HCT116 (cell line): ENCODE data around the gene LIPN. TPM values are rescaled to one million over a fixed set of nuclear protein-coding genes. Genes with fewer than 3 reads are reported as not detected.

ENCODE experiments used
- ATAC-seq: fragments of 200-7000 bp; cut with Tn5 transposase; 2 replicates; pipeline ENCODE4 v1.9.1; 2020; ENCODE audit warnings: mild to moderate bottlenecking, moderate library complexity
- BruUV-seq: library from RNA; stranded (reverse); fragments of 400-500 nt; replicated peaks from 2 replicates; lab custom pipeline; 2021; lab: Mats Ljungman, UMichigan
- CTCF ChIA-PET: fragments of 300-600 bp; sonication (Branson Sonifier 250); formaldehyde crosslinking; loops from one replicate; lab custom pipeline; 2021; ENCODE audit warnings: antibody characterized with exemption; lab: Charles Lee
- POLR2A ChIA-PET: fragments of 300-600, 350-600 bp; sonication (Branson Sonifier 250); formaldehyde crosslinking; loops from one replicate; lab custom pipeline; 2021; ENCODE audit warnings: antibody characterized with exemption; lab: Charles Lee
- RAD21 ChIA-PET, 2 experiments: fragments of 300-600 bp; sonication (Branson Sonifier 250); formaldehyde crosslinking; loops; one replicate each; lab custom pipeline; 2023; ENCODE audit warnings: low total read pairs in 2 of 2; ENCODE audit not compliant: uncharacterized antibody in 2 of 2, unreplicated experiment in 2 of 2, low non-redundant PET in 1 of 2; lab: Charles Lee
- DNase-seq: peaks from one replicate; pipeline ENCODE4 v3.0.0-alpha.2; 2010; ENCODE audit warnings: low read depth, low spot score
- H2AFZ ChIP-seq: fragments of 200-600 bp; shearing (Covaris generic), sonication (generic); 2 replicates; pipeline ENCODE4 v1.6.1; 2017; ENCODE audit warnings: low read depth, mixed run types, mixed read lengths, antibody characterized with exemption, low read length; ENCODE audit not compliant: poor library complexity, severe bottlenecking
- H3K27ac ChIP-seq: 2 replicates; pipeline ENCODE4 v1.5.1; 2012; ENCODE audit warnings: low read depth, low read length
- H3K27me3 ChIP-seq: fragments of 200-600 bp; sonication (generic); 2 replicates; pipeline ENCODE4 v1.6.1; 2016; ENCODE audit warnings: mixed run types, low read length, mixed read lengths; ENCODE audit not compliant: insufficient read depth
- H3K36me3 ChIP-seq, 2 experiments: fragments of 200-500 bp in 1 of 2; fragments of 200-600 bp in 1 of 2; sonication (Bioruptor generic) in 1 of 2; sonication (generic) in 1 of 2; 2 replicates each; pipeline versions ENCODE4 v1.5.1 to v1.6.1; 2014 to 2016; ENCODE audit warnings: low read length in 2 of 2, inconsistent platforms in 1 of 2, mixed read lengths in 1 of 2, mixed run types in 1 of 2; ENCODE audit not compliant: insufficient read depth in 2 of 2, control insufficient read depth in 1 of 2
- H3K4me1 ChIP-seq, 2 experiments: fragments of 200-600 bp in 1 of 2; sonication (generic) in 1 of 2; 2 replicates each; pipeline versions ENCODE4 v1.5.1 to v1.6.1; 2012 to 2017; ENCODE audit warnings: low read length in 2 of 2, inconsistent platforms in 1 of 2, mild to moderate bottlenecking in 1 of 2, mixed read lengths in 1 of 2, mixed run types in 1 of 2, moderate library complexity in 1 of 2; ENCODE audit not compliant: insufficient read depth in 2 of 2, control insufficient read depth in 1 of 2
- H3K4me2 ChIP-seq: fragments of 200-600 bp; sonication (generic); 2 replicates; pipeline ENCODE4 v1.6.1; 2017; ENCODE audit warnings: mixed run types, low read length, mixed read lengths
- H3K4me3 ChIP-seq, 2 experiments: fragments of 200-600 bp in 1 of 2; sonication (generic) in 1 of 2; replicated peaks in 1 of 2; 2 replicates each; pipeline ENCODE4 v1.5.1; 2011 to 2016; ENCODE audit warnings: low read length in 2 of 2, control low read depth in 1 of 2, low read depth in 1 of 2, mild to moderate bottlenecking in 1 of 2, mixed read lengths in 1 of 2, mixed run types in 1 of 2
- H3K79me2 ChIP-seq: fragments of 200-600 bp; sonication (generic); 2 replicates; pipeline ENCODE4 v1.6.1; 2017; ENCODE audit warnings: mild to moderate bottlenecking, mixed run types, low read length, moderate library complexity, mixed read lengths; ENCODE audit not compliant: insufficient read depth
- H3K9ac ChIP-seq: fragments of 200-600 bp; sonication (generic); 2 replicates; pipeline ENCODE4 v1.6.1; 2016; ENCODE audit warnings: low read length, mixed read lengths
- H3K9me2 ChIP-seq: fragments of 200-600 bp; sonication (generic), shearing (Covaris generic); 2 replicates; pipeline ENCODE4 v1.6.1; 2017; ENCODE audit warnings: mixed run types, mild to moderate bottlenecking, moderate library complexity; ENCODE audit not compliant: insufficient read depth
- H3K9me3 ChIP-seq, 2 experiments: fragments of 200-500 bp in 1 of 2; fragments of 200-600 bp in 1 of 2; sonication (Bioruptor generic) in 1 of 2; sonication (generic) in 1 of 2; 2 replicates each; pipeline ENCODE4 v1.6.1; 2014 to 2017; ENCODE audit warnings: low read length in 2 of 2, mixed read lengths in 2 of 2, inconsistent platforms in 1 of 2, low read depth in 1 of 2, mild to moderate bottlenecking in 1 of 2, mixed run types in 1 of 2, moderate library complexity in 1 of 2; ENCODE audit not compliant: control insufficient read depth in 1 of 2, insufficient read depth in 1 of 2
- H4K20me1 ChIP-seq: fragments of 200-600 bp; sonication (generic), shearing (Covaris generic); 2 replicates; pipeline ENCODE4 v1.6.1; 2017; ENCODE audit warnings: mixed run types, mild to moderate bottlenecking, moderate library complexity; ENCODE audit not compliant: insufficient read depth
- FOSL1 ChIP-seq: IDR thresholded peaks from 2 replicates; pipeline ENCODE4 v1.6.1; 2012; ENCODE audit warnings: low read depth
- POLR2A ChIP-seq: IDR thresholded peaks from 2 replicates; pipeline ENCODE4 v1.7.0; 2011; ENCODE audit warnings: borderline replicate concordance; ENCODE audit not compliant: insufficient read depth, insufficient read length; ENCODE audit errors: extremely low read depth
- POLR2AphosphoS5 ChIP-seq: IDR thresholded peaks from 2 replicates; pipeline ENCODE4 v1.6.1; 2011; ENCODE audit warnings: mild to moderate bottlenecking, low read depth, low read length, moderate library complexity
- RAD21 ChIP-seq: IDR thresholded peaks from 2 replicates; pipeline ENCODE4 v1.6.1; 2012; ENCODE audit warnings: low read depth, mild to moderate bottlenecking
- SIN3A ChIP-seq: IDR thresholded peaks from 2 replicates; pipeline ENCODE4 v1.6.1; 2012; ENCODE audit warnings: low read depth
- intact Hi-C: fragments of 100-400 bp; cut with micrococcal nuclease; formaldehyde crosslinking; loops from 2 replicates; pipeline ENCODE4 v1.10.0; 2022
- total RNA-seq: library from RNA; stranded (reverse); gene quantifications from one replicate; pipeline ENCODE4 v1.2.1, GENCODE V29; 2021; ENCODE audit not compliant: unreplicated experiment
- TF ChIP-seq, protein P1 (sequence below): IDR thresholded peaks from 2 replicates; pipeline ENCODE4 v1.6.1; 2012; ENCODE audit warnings: low read depth
- TF ChIP-seq, protein P2 (sequence below), 3 experiments: fragments of 200-600 bp in 1 of 3; sonication (generic) in 1 of 3; IDR thresholded peaks in 2 of 3; conservative IDR thresholded peaks in 1 of 3; 2 replicates each; pipeline ENCODE4 v1.5.1; 2012 to 2017; ENCODE audit warnings: low read depth in 2 of 3, low read length in 2 of 3, antibody characterized with exemption in 1 of 3, borderline replicate concordance in 1 of 3, control low read depth in 1 of 3, mild to moderate bottlenecking in 1 of 3, mixed read lengths in 1 of 3, mixed run types in 1 of 3, moderate library complexity in 1 of 3; ENCODE audit not compliant: insufficient read depth in 1 of 3

Gene LIPN
- total RNA-seq, 1 experiment from 2014 or later: not detected

GRCh38 chr10:88783724-88784123, 23.9 kb downstream of the LIPN start:
- Histone ChIP-seq H3K79me2 (no peaks in the 10 kb centered on the region), H3K36me3 (no peaks in the 10 kb centered on the region), H3K27me3 (no peaks in the 10 kb centered on the region), H3K4me3 (no peak overlapping the region), H3K4me2 (no peak overlapping the region), H4K20me1 (no peaks in the 10 kb centered on the region), H3K27ac (no peak overlapping the region), H3K9me3 (no peaks in the 10 kb centered on the region), H2AFZ (no peak overlapping the region), H3K9me2 (no peaks in the 10 kb centered on the region; the same call in 1 of the 2 replicates), H3K4me1 (no peaks in the 10 kb centered on the region), H3K9ac (no peak overlapping the region)
- BruUV-seq: no TSS peak
- ChIA-PET RAD21 (no interaction called here), CTCF (no interaction called here), POLR2A (no interaction called here)
- no peak for DNase-seq
- ATAC-seq: no peak
- intact Hi-C loops: loop anchor here (1.0 kb wide), 1 partner anchor 26 kb away; no protein-coding TSS in a partner anchor
- TF ChIP-seq, protein P1, sequence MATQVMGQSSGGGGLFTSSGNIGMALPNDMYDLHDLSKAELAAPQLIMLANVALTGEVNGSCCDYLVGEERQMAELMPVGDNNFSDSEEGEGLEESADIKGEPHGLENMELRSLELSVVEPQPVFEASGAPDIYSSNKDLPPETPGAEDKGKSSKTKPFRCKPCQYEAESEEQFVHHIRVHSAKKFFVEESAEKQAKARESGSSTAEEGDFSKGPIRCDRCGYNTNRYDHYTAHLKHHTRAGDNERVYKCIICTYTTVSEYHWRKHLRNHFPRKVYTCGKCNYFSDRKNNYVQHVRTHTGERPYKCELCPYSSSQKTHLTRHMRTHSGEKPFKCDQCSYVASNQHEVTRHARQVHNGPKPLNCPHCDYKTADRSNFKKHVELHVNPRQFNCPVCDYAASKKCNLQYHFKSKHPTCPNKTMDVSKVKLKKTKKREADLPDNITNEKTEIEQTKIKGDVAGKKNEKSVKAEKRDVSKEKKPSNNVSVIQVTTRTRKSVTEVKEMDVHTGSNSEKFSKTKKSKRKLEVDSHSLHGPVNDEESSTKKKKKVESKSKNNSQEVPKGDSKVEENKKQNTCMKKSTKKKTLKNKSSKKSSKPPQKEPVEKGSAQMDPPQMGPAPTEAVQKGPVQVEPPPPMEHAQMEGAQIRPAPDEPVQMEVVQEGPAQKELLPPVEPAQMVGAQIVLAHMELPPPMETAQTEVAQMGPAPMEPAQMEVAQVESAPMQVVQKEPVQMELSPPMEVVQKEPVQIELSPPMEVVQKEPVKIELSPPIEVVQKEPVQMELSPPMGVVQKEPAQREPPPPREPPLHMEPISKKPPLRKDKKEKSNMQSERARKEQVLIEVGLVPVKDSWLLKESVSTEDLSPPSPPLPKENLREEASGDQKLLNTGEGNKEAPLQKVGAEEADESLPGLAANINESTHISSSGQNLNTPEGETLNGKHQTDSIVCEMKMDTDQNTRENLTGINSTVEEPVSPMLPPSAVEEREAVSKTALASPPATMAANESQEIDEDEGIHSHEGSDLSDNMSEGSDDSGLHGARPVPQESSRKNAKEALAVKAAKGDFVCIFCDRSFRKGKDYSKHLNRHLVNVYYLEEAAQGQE: no peak
- TF ChIP-seq, protein P2, sequence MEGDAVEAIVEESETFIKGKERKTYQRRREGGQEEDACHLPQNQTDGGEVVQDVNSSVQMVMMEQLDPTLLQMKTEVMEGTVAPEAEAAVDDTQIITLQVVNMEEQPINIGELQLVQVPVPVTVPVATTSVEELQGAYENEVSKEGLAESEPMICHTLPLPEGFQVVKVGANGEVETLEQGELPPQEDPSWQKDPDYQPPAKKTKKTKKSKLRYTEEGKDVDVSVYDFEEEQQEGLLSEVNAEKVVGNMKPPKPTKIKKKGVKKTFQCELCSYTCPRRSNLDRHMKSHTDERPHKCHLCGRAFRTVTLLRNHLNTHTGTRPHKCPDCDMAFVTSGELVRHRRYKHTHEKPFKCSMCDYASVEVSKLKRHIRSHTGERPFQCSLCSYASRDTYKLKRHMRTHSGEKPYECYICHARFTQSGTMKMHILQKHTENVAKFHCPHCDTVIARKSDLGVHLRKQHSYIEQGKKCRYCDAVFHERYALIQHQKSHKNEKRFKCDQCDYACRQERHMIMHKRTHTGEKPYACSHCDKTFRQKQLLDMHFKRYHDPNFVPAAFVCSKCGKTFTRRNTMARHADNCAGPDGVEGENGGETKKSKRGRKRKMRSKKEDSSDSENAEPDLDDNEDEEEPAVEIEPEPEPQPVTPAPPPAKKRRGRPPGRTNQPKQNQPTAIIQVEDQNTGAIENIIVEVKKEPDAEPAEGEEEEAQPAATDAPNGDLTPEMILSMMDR (IDR thresholded peaks at IDR 0.05 in 2 of 3, conservative IDR thresholded peaks at IDR 0.05 in 1 of 3; ENCODE audit: borderline replicate concordance in 1 of 3, insufficient read depth in 1 of 3, low read depth in 2 of 3, low read length in 2 of 3): no peak
- TF ChIP-seq POLR2AphosphoS5 (no peak), FOSL1 (no peak), RAD21 (no peak), POLR2A (no peak), SIN3A (no peak)
- TF ChIP-seq, all 23 proteins: peak for 0
